Frontal cortex (tissue), 4 donors: ENCODE results near the gene RASGEF1B. TPM values are rescaled to one million over a fixed set of nuclear protein-coding genes. Genes with fewer than 3 reads are reported as not detected.

Experiments used
- DNase-seq, 2 donors: peaks; one replicate each; pipeline ENCODE4 v3.0.0; 2012; ENCODE audit warnings: low spot score in 2 of 2
- FAIRE-seq: peaks from 2 replicates; lab custom pipeline; 2012; peaks lifted over from hg19 to GRCh38; lab: Jason Lieb, UNC
- total RNA-seq: library from RNA; depleted of rRNA; stranded (reverse); fragments of >200 nt; gene quantifications from one replicate; pipeline ENCODE4 v1.2.3, GENCODE V29; 2014
- donor health status: control.
- donor health status: control.
- donor health status: control.

Gene RASGEF1B
- total RNA-seq, 1 donor from 2014 or later = 48.1 TPM

GRCh38 chr4:81442484-81443085 lies 29.1 kb downstream of the RASGEF1B start:
- no peak for FAIRE-seq
- DNase-seq = no peak

GRCh38 chr4:81440949-81441348 lies 30.8 kb downstream of the RASGEF1B start:
- DNase-seq (no peak), FAIRE-seq (no peak)

GRCh38 chr4:81436941-81437574 lies 34.6 kb downstream of the RASGEF1B start:
- DNase-seq (no peak), FAIRE-seq (no peak)

GRCh38 chr4:81436096-81436495 lies 35.6 kb downstream of the RASGEF1B start:
- no peak for DNase-seq

GRCh38 chr4:81432825-81433224 lies 38.9 kb downstream of the RASGEF1B start:
- DNase-seq = no peak
- no peak for FAIRE-seq

More at GRCh38 chr4:81436096-81436495, 35.6 kb downstream of the RASGEF1B start:
- FAIRE-seq = no peak

- no peak for FAIRE-seq
- no peak for DNase-seq
Observed at GRCh38 chr4:81431971-81432370, 39.7 kb downstream of the RASGEF1B start.

- FAIRE-seq (no peak), DNase-seq (no peak)
Observed at GRCh38 chr4:81429607-81430006, 42.1 kb downstream of the RASGEF1B start.

- FAIRE-seq (no peak), DNase-seq (no peak)
Observed at GRCh38 chr4:81429031-81429430, 42.7 kb downstream of the RASGEF1B start.

GRCh38 chr4:81428002-81428401 lies 43.7 kb downstream of the RASGEF1B start:
- FAIRE-seq = no peak
- no peak for DNase-seq

GRCh38 chr4:81427344-81427821 lies 44.3 kb downstream of the RASGEF1B start:
- DNase-seq (no peak), FAIRE-seq (no peak)

GRCh38 chr4:81426770-81427289 lies 44.9 kb downstream of the RASGEF1B start:
- FAIRE-seq (peak; percentile 76), DNase-seq (no peak)

GRCh38 chr4:81424816-81425755 lies 46.6 kb downstream of the RASGEF1B start:
- FAIRE-seq (no peak), DNase-seq (no peak)

- no peak for DNase-seq
Observed at GRCh38 chr4:81424336-81424735, 47.4 kb downstream of the RASGEF1B start.

GRCh38 chr4:81422595-81422994 lies 49.1 kb downstream of the RASGEF1B start:
- FAIRE-seq (no peak), DNase-seq (no peak)

More at GRCh38 chr4:81424336-81424735, 47.4 kb downstream of the RASGEF1B start:
- FAIRE-seq = no peak

GRCh38 chr4:81421346-81422218 lies 50.1 kb downstream of the RASGEF1B start:
- DNase-seq (peak in 1 of 2 donors; percentile 23), FAIRE-seq (no peak)

- DNase-seq (no peak), FAIRE-seq (no peak)
Observed at GRCh38 chr4:81418572-81418971, 53.1 kb downstream of the RASGEF1B start.

GRCh38 chr4:81412946-81413495 lies 58.7 kb downstream of the RASGEF1B start:
- no peak for DNase-seq
- FAIRE-seq = no peak

- FAIRE-seq (no peak), DNase-seq (no peak)
Observed at GRCh38 chr4:81410680-81411079, 61.0 kb downstream of the RASGEF1B start.

GRCh38 chr4:81409836-81410235 lies 61.9 kb downstream of the RASGEF1B start:
- FAIRE-seq (no peak), DNase-seq (no peak)
